Subcutaneous adipose tissue (tissue), 4 donors: Measurements from ENCODE around the gene LPA. TPM values are rescaled to one million over a fixed set of nuclear protein-coding genes. Genes with fewer than 3 reads are reported as not detected.

Source experiments
- total RNA-seq, 4 donors: library from RNA; depleted of rRNA; stranded (reverse); fragments of >200 nt; gene quantifications; one replicate each; pipeline ENCODE4 v1.1.0, GENCODE V29; 2016
- TF ChIP-seq, protein P1 (sequence below): fragments of 450-650 bp; IDR thresholded peaks from one replicate; pipeline ENCODE4 v1.5.1; 2016; ENCODE audit warnings: low read depth, mild to moderate bottlenecking, control low read depth, antibody characterized with exemption, moderate library complexity

The LPA gene
- total RNA-seq, 4 donors from 2014 or later, result not detected

DNA sequence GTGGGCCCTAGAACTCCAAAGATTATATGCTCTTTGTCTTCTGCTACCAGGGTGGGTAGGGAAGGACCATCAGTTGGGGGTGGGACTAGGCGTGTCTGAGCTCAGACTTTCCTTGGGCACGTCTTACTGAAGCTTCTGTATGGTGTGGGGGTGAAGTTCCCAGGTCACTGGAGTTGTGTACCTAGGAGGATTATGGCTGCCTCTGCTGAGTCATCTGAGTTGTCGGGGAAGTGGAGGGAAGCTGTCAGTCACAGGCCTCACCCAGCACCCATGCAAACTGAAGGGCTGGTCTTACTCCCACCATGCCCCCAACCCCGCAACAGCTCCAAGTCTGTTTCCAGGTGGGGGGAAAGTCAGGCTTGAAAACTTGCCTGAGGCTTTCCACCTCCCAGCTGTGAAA is 90.1 kb downstream of the LPA start:
- TF ChIP-seq, protein P1, sequence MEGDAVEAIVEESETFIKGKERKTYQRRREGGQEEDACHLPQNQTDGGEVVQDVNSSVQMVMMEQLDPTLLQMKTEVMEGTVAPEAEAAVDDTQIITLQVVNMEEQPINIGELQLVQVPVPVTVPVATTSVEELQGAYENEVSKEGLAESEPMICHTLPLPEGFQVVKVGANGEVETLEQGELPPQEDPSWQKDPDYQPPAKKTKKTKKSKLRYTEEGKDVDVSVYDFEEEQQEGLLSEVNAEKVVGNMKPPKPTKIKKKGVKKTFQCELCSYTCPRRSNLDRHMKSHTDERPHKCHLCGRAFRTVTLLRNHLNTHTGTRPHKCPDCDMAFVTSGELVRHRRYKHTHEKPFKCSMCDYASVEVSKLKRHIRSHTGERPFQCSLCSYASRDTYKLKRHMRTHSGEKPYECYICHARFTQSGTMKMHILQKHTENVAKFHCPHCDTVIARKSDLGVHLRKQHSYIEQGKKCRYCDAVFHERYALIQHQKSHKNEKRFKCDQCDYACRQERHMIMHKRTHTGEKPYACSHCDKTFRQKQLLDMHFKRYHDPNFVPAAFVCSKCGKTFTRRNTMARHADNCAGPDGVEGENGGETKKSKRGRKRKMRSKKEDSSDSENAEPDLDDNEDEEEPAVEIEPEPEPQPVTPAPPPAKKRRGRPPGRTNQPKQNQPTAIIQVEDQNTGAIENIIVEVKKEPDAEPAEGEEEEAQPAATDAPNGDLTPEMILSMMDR, result no peak

DNA sequence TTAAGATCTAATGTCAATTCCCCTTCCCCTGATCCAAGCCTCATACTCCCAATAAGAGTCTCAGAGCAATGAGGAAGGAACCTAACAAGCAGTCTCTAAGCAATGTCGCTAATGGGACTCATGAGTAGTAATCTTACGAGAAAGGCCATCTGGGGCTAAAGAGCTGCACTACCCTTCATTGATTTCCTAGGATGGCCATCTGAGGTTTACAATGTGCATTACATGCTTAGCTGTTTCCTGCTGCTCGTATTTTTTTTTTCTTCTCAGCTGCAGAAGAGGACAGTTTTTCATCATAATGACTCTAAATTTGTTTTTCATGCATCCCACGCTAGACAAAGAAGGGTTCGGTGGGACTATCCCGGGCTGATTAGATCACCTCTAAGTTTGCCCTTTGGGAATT is 119.3 kb downstream of the LPA start:
- TF ChIP-seq, protein P1, result no peak

DNA sequence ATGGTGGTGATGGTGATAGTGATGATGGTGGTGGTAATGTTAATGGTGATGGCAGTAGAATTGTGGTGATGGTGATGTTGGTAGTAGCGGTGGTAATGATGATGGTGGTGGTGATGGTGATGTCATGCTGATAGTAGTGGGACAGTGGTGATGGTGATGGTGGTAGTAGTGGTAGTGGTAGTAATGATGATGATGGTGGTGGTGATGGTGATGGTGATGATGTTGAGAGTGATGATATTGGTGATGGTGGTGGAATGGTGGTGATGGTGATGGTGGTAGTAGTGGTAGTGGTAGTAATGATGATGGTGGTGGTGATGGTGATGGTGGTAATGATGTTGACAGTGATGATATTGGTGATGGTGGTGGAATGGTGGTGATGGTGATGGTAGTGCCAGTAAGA is 128.8 kb downstream of the LPA start:
- TF ChIP-seq, protein P1, result no peak

DNA sequence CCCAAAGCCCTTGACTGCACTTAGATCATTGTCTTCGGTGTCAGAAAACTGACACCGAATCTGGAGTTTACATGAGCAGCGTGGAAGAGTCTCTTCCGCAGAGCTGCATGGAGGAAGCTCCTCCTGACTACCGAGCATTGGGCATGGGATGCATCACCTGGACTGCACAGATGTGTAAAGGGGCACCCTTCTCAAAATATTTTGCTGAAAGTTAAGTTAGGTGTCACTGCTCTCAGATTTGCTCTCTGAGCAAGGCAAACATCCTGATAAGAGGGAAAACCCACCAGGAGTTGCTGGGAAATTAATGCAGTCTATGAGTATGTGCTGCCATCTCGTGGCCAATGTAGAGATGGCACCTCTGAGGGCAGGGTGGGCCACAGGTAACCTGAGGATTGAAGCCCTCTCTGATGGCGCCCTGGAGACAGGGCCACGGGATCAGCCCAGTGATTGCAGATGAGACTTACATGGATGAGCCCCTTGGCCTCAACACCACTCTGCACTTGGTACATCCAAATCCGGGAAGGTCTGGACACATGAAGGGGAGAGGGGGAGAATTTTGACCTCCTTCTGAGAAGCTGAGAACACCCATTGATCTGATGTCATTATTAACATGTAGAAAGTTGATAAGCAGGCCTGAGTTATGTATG is 129.9 kb downstream of the LPA start:
- TF ChIP-seq, protein P1, result no peak

DNA sequence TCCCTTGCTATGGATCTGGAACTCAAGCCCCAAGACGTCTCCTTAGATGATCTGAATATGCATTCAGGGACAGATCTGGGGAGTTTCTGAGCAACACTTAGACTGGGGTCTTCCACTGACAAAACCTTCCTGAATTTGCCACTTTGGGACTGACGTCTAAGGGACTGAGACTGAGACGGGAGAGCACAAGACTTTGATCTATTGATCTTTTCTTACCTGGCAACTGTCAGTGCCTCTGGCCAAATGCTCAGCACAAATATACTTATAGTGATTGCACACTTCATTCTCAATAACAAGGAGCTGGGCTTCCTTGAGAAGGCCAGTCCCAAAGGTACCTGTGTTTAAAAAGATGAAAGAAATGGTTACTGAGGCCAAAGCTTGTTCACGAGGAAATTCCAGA is 131.8 kb downstream of the LPA start:
- TF ChIP-seq, protein P1, result no peak

DNA sequence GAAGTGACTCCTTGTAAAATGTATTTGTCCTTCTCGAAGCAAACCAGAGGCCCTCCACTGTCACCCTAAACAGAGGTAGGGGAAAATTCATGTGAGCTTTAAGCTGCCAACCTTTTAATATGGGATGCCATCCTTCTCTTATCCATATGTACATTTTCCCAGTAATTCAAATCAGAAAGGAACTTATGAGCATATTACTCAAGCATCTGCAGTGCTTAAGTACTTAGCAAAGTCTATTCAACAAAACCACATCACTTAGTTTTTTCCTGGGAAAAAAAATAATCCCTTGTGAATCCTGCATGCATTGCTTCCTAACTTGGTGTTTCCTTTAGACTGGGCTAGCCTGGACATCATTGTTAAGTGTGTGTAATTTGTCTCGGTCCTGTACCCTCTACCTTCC is 132.2 kb downstream of the LPA start:
- TF ChIP-seq, protein P1, result no peak

DNA sequence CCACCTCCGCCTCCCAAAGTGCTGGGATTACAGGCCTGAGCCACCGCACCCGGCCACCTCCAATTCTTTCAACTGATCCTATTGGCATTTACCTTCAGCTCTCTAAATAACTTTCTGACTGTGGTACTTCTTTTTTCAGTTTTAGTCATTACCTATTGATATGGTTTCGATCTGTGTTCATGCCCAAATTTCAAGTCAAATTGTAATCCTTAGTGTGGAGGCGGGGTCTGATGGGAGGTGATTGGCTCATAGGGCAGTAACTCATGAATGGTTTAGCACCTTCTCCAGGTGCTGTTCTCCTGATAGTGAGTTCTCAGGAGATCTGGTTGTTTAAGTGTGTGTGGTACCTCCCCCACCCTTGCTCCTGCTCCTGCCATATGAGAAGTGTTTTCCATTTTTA is 140.9 kb downstream of the LPA start:
- TF ChIP-seq, protein P1, result no peak
